Endothelial cell of hepatic sinusoid (primary cell): ENCODE data around the gene SLC35A2.
"Not testable (repeated sequence)": the region's sequence is repeated elsewhere in the genome, so short reads cannot be mapped to it uniquely, and the experiment has no call there.

ENCODE experiments used
- in situ Hi-C: cut with HindIII; loops from 2 replicates; pipeline ENCODE4 v1.10.0; 2017; ENCODE audit warnings: low sequenced_read_pairs

The SLC35A2 gene

DNA sequence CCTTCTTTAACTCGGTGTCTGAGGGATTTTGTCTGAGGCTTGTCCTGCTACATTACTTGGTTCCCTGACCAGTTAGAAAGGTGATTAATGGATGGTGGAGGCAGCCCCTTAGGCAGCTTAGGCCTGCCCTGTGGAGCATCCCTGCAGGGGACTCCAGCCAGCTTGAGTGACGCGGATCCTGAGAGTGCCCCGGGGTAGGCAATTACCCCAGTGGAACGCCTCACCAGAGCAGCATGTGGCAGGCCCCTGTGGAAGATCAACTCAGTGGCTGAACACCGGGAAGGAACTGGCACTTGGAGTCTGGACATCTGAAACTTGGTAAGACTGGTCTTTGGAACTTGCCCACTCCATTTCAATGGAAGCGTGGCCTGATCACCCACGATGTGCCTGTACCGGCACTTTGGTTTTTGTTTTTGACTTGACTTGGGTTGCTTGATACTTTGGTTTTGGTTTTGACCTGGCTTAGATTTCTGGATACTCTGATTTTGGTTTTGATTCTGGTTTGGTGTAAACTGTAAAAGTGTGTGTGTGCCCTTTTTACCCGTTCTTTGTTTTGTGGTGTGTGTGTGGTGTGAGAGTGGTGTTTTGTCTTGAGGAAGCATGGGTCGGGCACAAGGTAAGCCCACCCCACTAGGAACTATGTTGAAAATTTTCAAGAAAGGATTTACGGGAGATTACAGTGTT lies 57.2 kb downstream of the SLC35A2 start:
- in situ Hi-C loops, result not testable (repeated sequence)

DNA sequence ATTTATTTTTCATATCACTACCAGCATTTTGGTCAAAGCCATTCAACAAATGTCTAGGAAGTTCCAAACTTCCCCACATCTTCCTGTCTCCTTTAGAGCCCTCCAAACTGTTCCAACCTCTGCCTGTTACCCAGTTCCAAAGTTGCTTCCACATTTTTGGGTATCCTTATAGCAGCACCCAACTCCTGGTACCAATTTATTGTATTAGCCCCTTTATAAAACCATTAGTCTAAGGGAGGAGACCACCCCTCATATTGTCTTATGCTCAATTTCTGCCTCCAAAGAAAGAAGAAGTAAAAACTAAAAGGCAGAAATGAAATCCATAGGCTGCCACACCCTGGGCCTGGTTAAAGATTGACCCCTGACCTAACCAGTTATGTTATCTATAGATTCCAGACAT lies 58.0 kb downstream of the SLC35A2 start:
- in situ Hi-C loops, result not testable (repeated sequence)
